ENCODE results near the gene CEP104.

DNA sequence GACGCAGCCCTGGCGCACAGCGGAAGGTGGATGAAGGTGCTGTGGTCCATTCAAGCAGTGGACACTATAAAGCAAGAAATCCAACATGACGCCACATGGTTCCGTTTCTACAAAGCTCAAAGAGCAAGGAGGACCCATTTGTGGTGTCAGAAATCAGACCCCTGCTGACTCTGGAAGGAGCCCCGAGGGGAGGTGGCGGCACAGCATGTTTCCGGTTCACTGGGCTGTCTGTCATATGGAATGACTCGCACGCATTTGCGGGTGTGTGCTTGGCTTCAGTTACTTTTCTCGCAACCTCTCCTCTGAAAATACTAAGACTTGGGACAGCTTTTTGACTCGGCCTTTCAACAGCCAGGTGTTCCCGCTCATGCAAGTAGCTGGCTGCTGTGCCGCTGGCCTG, 31.7 kb downstream of the CEP104 start:
- no peak for TF ChIP-seq RCOR1 (IDR thresholded peaks at IDR 0.05; ENCODE audit: low read length)
- TF ChIP-seq YY1 (IDR thresholded peaks at IDR 0.05; ENCODE audit: low read depth), result no peak
- no peak for TF ChIP-seq EZH2phosphoT487 (IDR thresholded peaks at IDR 0.05; ENCODE audit: borderline replicate concordance, low read depth)
- TF ChIP-seq SIN3A (IDR thresholded peaks at IDR 0.05; ENCODE audit: borderline replicate concordance, low read depth, low read length), result no peak
- TF ChIP-seq, protein P1, sequence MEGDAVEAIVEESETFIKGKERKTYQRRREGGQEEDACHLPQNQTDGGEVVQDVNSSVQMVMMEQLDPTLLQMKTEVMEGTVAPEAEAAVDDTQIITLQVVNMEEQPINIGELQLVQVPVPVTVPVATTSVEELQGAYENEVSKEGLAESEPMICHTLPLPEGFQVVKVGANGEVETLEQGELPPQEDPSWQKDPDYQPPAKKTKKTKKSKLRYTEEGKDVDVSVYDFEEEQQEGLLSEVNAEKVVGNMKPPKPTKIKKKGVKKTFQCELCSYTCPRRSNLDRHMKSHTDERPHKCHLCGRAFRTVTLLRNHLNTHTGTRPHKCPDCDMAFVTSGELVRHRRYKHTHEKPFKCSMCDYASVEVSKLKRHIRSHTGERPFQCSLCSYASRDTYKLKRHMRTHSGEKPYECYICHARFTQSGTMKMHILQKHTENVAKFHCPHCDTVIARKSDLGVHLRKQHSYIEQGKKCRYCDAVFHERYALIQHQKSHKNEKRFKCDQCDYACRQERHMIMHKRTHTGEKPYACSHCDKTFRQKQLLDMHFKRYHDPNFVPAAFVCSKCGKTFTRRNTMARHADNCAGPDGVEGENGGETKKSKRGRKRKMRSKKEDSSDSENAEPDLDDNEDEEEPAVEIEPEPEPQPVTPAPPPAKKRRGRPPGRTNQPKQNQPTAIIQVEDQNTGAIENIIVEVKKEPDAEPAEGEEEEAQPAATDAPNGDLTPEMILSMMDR (IDR thresholded peaks at IDR 0.05), result no peak
- no peak for TF ChIP-seq POLR2AphosphoS5 (IDR thresholded peaks at IDR 0.05; ENCODE audit: low read depth, low read length)
- TF ChIP-seq, protein P2, sequence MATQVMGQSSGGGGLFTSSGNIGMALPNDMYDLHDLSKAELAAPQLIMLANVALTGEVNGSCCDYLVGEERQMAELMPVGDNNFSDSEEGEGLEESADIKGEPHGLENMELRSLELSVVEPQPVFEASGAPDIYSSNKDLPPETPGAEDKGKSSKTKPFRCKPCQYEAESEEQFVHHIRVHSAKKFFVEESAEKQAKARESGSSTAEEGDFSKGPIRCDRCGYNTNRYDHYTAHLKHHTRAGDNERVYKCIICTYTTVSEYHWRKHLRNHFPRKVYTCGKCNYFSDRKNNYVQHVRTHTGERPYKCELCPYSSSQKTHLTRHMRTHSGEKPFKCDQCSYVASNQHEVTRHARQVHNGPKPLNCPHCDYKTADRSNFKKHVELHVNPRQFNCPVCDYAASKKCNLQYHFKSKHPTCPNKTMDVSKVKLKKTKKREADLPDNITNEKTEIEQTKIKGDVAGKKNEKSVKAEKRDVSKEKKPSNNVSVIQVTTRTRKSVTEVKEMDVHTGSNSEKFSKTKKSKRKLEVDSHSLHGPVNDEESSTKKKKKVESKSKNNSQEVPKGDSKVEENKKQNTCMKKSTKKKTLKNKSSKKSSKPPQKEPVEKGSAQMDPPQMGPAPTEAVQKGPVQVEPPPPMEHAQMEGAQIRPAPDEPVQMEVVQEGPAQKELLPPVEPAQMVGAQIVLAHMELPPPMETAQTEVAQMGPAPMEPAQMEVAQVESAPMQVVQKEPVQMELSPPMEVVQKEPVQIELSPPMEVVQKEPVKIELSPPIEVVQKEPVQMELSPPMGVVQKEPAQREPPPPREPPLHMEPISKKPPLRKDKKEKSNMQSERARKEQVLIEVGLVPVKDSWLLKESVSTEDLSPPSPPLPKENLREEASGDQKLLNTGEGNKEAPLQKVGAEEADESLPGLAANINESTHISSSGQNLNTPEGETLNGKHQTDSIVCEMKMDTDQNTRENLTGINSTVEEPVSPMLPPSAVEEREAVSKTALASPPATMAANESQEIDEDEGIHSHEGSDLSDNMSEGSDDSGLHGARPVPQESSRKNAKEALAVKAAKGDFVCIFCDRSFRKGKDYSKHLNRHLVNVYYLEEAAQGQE (IDR thresholded peaks at IDR 0.05; ENCODE audit: low read depth, low read length), result no peak
- TF ChIP-seq IRF3 (IDR thresholded peaks at IDR 0.05; ENCODE audit: low read depth, low read length), result no peak
- no peak for TF ChIP-seq FOXM1 (IDR thresholded peaks at IDR 0.05; ENCODE audit: low read depth)
- no peak for TF ChIP-seq CHD2 (IDR thresholded peaks at IDR 0.05; ENCODE audit: low read length, partially characterized antibody)

Measured in SK-N-SH (cell line).